Measurements from ENCODE around the gene S100A12. TPM values are rescaled to one million over a fixed set of nuclear protein-coding genes. Genes with fewer than 3 reads are reported as not detected.
"Not testable (repeated sequence)": the region's sequence is repeated elsewhere in the genome, so short reads cannot be mapped to it uniquely, and the experiment has no call there.

The S100A12 gene
- total RNA-seq, 6 experiments from 2014 or later = not detected

DNA sequence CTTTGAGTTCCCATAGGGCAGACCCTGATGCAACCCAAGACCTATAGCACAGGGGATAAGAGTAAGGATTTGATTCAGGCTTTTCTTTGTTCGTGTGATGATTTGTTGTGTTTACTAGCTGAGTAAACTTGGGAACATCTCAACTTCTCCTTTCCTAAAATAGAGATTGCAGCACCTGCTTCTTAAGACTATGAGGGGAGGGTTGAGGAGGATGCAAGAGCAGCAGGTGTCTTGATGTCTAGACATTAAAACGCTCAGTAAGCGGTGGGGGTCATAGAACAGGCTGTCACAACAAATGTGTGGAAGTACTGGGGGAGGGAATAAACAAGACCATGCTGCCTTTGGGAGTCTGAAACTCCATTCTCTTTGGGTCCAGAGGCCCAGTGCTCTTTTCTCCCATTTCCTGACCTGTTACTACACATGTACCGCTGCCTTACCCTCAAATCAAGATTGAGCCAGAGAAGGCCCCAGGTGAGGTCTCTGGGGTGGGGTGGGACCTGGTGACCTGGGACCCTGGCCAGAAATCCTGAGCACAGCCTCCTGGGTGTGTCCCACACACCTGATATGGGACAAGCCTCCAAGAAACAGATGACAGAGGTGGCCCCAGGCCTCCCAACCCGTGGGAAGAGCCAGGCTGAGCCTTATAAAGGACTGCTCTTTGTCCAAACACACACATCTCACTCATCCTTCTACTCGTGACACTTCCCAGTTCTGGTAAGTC, 40.6 kb upstream of the S100A12 start, which contains the start of gene S100A7A:
TSS of gene S100A7A (plus strand) at position 671 of the 721 bp plus-strand sequence. CDS start 1,563 bp downstream, outside the sequence.
- Mint-ChIP-seq H3K4me1 (ENCODE audit: low read depth) (no peaks in the 10 kb centered on the region), H3K36me3 (ENCODE audit: low read depth) (no peaks in the 10 kb centered on the region), H3K27me3 (ENCODE audit: insufficient read depth) (peaks cover 17% of the 10 kb centered on the region), H3K27ac (no peak within 1 kb of the TSS), H3K9me3 (no peaks in the 10 kb centered on the region), H3K4me3 (no peak within 1 kb of the TSS)
- DNase-seq = no peak
- TF ChIP-seq, protein P1, sequence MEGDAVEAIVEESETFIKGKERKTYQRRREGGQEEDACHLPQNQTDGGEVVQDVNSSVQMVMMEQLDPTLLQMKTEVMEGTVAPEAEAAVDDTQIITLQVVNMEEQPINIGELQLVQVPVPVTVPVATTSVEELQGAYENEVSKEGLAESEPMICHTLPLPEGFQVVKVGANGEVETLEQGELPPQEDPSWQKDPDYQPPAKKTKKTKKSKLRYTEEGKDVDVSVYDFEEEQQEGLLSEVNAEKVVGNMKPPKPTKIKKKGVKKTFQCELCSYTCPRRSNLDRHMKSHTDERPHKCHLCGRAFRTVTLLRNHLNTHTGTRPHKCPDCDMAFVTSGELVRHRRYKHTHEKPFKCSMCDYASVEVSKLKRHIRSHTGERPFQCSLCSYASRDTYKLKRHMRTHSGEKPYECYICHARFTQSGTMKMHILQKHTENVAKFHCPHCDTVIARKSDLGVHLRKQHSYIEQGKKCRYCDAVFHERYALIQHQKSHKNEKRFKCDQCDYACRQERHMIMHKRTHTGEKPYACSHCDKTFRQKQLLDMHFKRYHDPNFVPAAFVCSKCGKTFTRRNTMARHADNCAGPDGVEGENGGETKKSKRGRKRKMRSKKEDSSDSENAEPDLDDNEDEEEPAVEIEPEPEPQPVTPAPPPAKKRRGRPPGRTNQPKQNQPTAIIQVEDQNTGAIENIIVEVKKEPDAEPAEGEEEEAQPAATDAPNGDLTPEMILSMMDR (IDR thresholded peaks at IDR 0.05) = no peak

DNA sequence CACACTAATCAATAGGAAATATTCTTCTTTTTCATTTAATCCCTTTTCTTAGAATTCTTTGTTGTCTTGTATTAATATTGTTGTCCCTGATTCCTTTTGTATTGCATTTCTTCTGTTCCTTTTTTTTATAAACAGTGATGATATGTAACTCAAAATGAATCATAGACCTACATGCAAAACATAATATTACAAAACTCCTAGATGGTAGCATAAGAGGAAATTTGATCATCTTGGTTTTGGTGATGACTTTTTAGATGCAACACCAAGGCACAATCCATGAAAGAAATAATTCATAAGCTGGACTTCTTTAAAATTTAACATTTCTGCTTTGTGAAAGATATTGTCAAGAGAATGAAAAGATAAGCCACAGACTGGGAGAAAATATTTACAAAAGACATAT, 38.5 kb upstream of the S100A12 start:
- not testable (repeated sequence) for H3K4me3 Mint-ChIP-seq; H3K36me3 Mint-ChIP-seq (ENCODE audit: low read depth); H3K9me3 Mint-ChIP-seq; H3K4me1 Mint-ChIP-seq (ENCODE audit: low read depth); H3K27ac Mint-ChIP-seq; DNase-seq
- H3K27me3 Mint-ChIP-seq (ENCODE audit: insufficient read depth) = peaks cover 13% of the 10 kb centered on the region

DNA sequence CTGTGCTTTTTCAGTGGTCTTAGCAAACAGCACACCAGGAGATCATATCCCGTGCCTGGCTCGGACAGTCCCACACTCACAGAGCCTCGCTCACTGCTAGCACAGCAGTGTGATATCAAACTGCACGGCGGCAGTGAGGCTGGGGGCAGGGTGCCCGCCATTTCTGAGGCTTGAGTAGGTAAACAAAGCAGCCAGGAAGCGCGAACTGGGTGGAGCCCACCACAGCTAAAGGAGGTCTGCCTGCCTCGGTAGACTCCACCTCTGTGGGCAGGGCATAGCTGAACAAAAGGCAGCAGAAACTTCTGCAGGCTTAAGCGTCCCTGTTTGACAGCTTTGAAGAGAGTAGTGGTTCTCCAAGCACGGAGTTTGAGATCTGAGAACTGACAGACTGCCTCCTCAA, 31.9 kb upstream of the S100A12 start:
- H3K36me3 Mint-ChIP-seq (ENCODE audit: low read depth); H3K4me1 Mint-ChIP-seq (ENCODE audit: low read depth); H3K4me3 Mint-ChIP-seq; DNase-seq; H3K9me3 Mint-ChIP-seq; H3K27ac Mint-ChIP-seq: not testable (repeated sequence)
- H3K27me3 Mint-ChIP-seq (ENCODE audit: insufficient read depth) = peaks cover 23% of the 10 kb centered on the region

DNA sequence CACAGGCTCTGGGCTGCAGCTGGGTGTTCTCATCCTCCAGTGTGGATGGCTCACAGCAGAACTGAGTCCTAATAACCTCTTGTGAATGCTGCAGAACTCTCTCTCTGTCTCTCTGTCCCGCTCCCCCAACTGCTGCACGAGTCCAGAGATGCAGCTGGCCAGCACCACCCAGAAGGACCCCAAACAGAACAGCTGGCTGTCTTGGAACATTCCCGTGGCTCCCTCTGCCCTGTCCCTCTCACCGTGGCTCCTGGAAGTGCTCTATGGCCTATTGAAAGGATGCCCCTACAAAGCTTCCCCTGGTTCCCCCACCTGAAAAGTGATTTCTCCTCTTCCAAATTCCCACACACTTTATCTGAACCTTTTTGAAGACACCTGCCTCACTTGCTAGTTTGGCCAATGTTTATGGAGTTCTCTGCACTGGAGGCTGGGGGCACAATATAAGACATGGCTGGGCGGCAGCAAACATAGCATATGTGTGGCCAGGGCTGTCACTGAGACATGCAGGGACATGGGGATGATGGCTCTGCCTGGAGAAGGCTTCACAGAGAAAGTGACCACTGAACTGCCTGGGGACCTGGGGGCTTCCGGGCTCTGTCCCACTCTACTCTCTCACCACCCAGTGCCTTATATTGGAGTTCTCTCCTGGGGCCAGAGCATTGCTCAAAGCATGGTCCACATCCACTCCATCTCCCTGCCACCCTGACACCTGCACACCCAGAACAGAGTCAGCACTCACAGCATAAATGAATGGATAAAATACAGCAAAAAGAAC, 30.6 kb upstream of the S100A12 start:
- DNase-seq; H3K4me1 Mint-ChIP-seq (ENCODE audit: low read depth); H3K36me3 Mint-ChIP-seq (ENCODE audit: low read depth); H3K9me3 Mint-ChIP-seq; H3K27ac Mint-ChIP-seq; H3K4me3 Mint-ChIP-seq: not testable (repeated sequence)
- peaks cover 32% of the 10 kb centered on the region for H3K27me3 Mint-ChIP-seq (ENCODE audit: insufficient read depth)

DNA sequence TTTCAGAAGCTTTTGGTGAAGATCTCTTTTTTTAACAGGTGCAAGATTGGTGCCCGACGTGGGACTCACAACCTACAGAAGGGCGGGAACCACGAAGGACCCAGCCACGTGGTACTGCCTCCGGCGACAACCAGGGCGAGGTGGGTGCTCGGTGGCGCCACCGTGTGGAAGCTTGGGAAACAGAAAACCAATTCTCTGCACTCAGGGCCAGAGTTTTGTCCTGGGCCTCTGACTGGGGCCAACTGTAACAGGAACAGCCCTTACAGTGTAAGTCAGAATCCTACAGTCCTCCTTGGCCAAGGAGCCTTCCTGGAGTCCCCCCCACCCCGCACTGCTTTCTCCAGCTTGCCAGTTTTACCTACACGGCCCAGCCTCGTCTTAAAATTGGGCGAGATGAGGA, 29.3 kb upstream of the S100A12 start:
- Mint-ChIP-seq H3K27ac (no peak overlapping the region), H3K36me3 (ENCODE audit: low read depth) (no peaks in the 10 kb centered on the region), H3K9me3 (no peaks in the 10 kb centered on the region), H3K4me1 (ENCODE audit: low read depth) (no peaks in the 10 kb centered on the region), H3K27me3 (ENCODE audit: insufficient read depth) (peaks cover 37% of the 10 kb centered on the region), H3K4me3 (no peak overlapping the region)
- DNase-seq = no peak
- TF ChIP-seq, protein P1 (IDR thresholded peaks at IDR 0.05) = peak; percentile 83

DNA sequence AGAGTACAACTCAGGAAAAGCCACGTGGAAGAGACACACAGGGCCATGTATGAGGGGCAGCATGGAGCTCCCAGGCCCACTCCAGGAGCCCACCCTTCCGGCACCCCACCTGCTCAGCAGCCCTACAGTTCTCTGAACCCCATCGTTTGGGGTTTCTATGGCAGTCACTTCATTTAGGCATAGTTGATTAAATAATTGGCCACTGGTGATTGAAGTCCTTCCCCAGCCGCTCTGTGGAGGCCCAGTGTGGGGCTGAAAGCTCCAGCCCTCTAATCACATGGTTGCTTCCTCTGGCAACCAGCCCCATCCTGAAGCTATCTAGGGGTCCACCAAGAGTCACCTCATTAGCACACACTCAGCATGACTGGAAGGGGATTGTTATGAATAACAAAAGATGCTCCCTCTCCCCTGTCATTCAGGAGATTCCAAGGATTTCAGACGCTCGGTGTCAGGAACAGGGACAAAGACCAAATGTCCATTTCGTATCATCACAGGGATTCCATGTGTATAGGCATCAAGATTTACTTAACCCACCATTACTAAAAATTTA, 28.7 kb upstream of the S100A12 start:
- no peak overlapping the region for H3K4me3 Mint-ChIP-seq
- H3K36me3 Mint-ChIP-seq (ENCODE audit: low read depth) = no peaks in the 10 kb centered on the region
- TF ChIP-seq, protein P1 (IDR thresholded peaks at IDR 0.05) = no peak
- no peaks in the 10 kb centered on the region for H3K9me3 Mint-ChIP-seq
- peaks cover 38% of the 10 kb centered on the region for H3K27me3 Mint-ChIP-seq (ENCODE audit: insufficient read depth)
- no peaks in the 10 kb centered on the region for H3K4me1 Mint-ChIP-seq (ENCODE audit: low read depth)
- no peak for DNase-seq
- no peak overlapping the region for H3K27ac Mint-ChIP-seq
